HL-60/S4 (cell line): ENCODE data around the gene OR10S1.
"Not testable (repeated sequence)": the region's sequence is repeated elsewhere in the genome, so short reads cannot be mapped to it uniquely, and the experiment has no call there.

Experiments used
- in situ Hi-C: fragments of 300-500 bp; cut with MboI; formaldehyde crosslinking; loops from 2 replicates; pipeline ENCODE4 v1.14.3; 2022; ENCODE audit warnings: low sequenced_read_pairs

Gene OR10S1

GRCh38 chr11:123977731-123978347 is at the start of gene OR10S1:
OR10S1 (minus strand) TSS chr11:123977781; CDS start chr11:123977664, 117 bp downstream.
- in situ Hi-C loops = no loop called here

- in situ Hi-C loops = no loop called here
These were observed 48.9 kb upstream of the OR10S1 start, which contains the start of gene OR10G8 for GRCh38 chr11:124026498-124026897. OR10G8 (plus strand) TSS chr11:124026798; CDS start chr11:124029623, 2,825 bp downstream.

- in situ Hi-C loops = not testable (repeated sequence)
These were observed 38.3 kb upstream of the OR10S1 start for GRCh38 chr11:124015837-124016236.

- in situ Hi-C loops = no loop called here
These were observed 35.1 kb upstream of the OR10S1 start, which contains the start of gene OR10G4 for GRCh38 chr11:124012697-124013096. OR10G4 (plus strand) TSS chr11:124012997; CDS start chr11:124015575, 2,578 bp downstream.

GRCh38 chr11:123995119-123995518 is 17.5 kb upstream of the OR10S1 start, which contains the start of gene OR10G6:
OR10G6 (minus strand) TSS chr11:123995161; CDS start chr11:123995161, 0 bp downstream.
- in situ Hi-C loops = no loop called here

- in situ Hi-C loops = no loop called here
These were observed 1.7 kb upstream of the OR10S1 start for GRCh38 chr11:123979311-123979710.

- in situ Hi-C loops = no loop called here
These were observed 616 bp downstream of the OR10S1 start for GRCh38 chr11:123976770-123977560.

- in situ Hi-C loops = no loop called here
These were observed 3.8 kb downstream of the OR10S1 start for GRCh38 chr11:123973816-123974215.

- in situ Hi-C loops = no loop called here
These were observed 20.8 kb downstream of the OR10S1 start for GRCh38 chr11:123956752-123957151.

GRCh38 chr11:123945132-123945531 is 32.4 kb downstream of the OR10S1 start:
- in situ Hi-C loops = no loop called here

GRCh38 chr11:123943738-123944137 is 33.8 kb downstream of the OR10S1 start, which contains the start of gene OR6T1:
OR6T1 (minus strand) TSS chr11:123943838; CDS start chr11:123943838, 0 bp downstream.
- in situ Hi-C loops = no loop called here

GRCh38 chr11:123942413-123942812 is 35.2 kb downstream of the OR10S1 start:
- in situ Hi-C loops = no loop called here

- in situ Hi-C loops = no loop called here
These were observed 38.3 kb downstream of the OR10S1 start, which contains the start of gene OR4D5 for GRCh38 chr11:123939317-123939716. OR4D5 (plus strand) TSS chr11:123939617; CDS start chr11:123939617, 0 bp downstream.
